Prostate gland (tissue), 2 donors: ENCODE measurements around the gene TCEAL2.
A peak's percentile ranks its signal among the peaks of the same experiment; 100 is the strongest.

Experiments used
- CTCF ChIP-seq, 4 experiments: fragments of 200-600 bp in 2 of 4; fragments of 450-650 bp in 2 of 4; sonication (generic) in 2 of 4; IDR thresholded peaks; 1 replicate in 3 of 4; 2 replicates in 1 of 4; pipeline ENCODE4 v1.5.1; 2016 to 2019; ENCODE audit warnings: antibody characterized with exemption in 4 of 4, mild to moderate bottlenecking in 2 of 4, moderate library complexity in 2 of 4
- POLR2A ChIP-seq: fragments of 450-650 bp; IDR thresholded peaks from one replicate; pipeline ENCODE4 v1.6.1; 2016; ENCODE audit warnings: antibody characterized with exemption, mild to moderate bottlenecking
- POLR2AphosphoS5 ChIP-seq: sonication (generic); formaldehyde crosslinking; IDR thresholded peaks from one replicate; pipeline ENCODE4 v1.6.1; 2017; ENCODE audit warnings: antibody characterized with exemption

- peak in 1 of 4 experiments; percentile 20 for TF ChIP-seq CTCF (IDR thresholded peaks at IDR 0.05)
- no peak for TF ChIP-seq POLR2AphosphoS5
- no peak for TF ChIP-seq POLR2A
These were observed 28.9 kb downstream of the TCEAL2 start for GRCh38 chrX:102154218-102154860.
